ENCODE data around the gene ALDOB. TPM values are rescaled to one million over a fixed set of nuclear protein-coding genes. Genes with fewer than 3 reads are reported as not detected.

ALDOB gene
- total RNA-seq, 1 donor: not detected

DNA sequence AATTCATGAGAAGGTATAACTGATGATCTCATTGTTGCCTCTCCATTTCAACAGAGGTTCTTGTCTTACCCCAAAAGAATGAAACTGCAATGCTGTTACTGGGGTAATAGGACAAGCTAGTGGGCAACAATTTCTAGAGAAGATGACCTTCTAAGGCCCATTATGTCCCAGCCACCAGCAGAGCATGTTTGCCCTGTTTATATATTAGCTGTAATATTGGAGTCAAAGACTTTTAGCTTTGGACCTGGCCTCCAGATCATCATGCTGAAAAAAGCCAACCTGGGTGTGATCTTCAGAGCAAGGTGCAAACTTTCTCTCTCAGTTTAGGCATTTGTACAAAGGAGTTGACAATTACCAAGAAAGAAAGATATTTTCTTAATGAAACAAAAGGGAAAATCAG is 3.4 kb downstream of the ALDOB start:
- Histone ChIP-seq H3K4me1 (ENCODE audit: insufficient read depth, low read length) (no peaks in the 10 kb centered on the region), H3K4me2 (ENCODE audit: insufficient read depth, low read length) (no peak overlapping the region), H3K27ac (ENCODE audit: low read depth, low read length) (no peak overlapping the region), H3K27me3 (ENCODE audit: insufficient read depth, low read length) (no peaks in the 10 kb centered on the region), H3K79me2 (ENCODE audit: insufficient read depth, low read length) (no peaks in the 10 kb centered on the region), H4K20me1 (ENCODE audit: insufficient read depth, low read length) (no peaks in the 10 kb centered on the region), H3K36me3 (ENCODE audit: insufficient read depth, low read length) (no peaks in the 10 kb centered on the region), H3K4me3 (ENCODE audit: insufficient read depth, low read length) (no peak overlapping the region), H3K9me3 (ENCODE audit: low read depth, low read length) (no peaks in the 10 kb centered on the region), H2AFZ (ENCODE audit: low read length) (no peak overlapping the region)
- TF ChIP-seq, protein P1, sequence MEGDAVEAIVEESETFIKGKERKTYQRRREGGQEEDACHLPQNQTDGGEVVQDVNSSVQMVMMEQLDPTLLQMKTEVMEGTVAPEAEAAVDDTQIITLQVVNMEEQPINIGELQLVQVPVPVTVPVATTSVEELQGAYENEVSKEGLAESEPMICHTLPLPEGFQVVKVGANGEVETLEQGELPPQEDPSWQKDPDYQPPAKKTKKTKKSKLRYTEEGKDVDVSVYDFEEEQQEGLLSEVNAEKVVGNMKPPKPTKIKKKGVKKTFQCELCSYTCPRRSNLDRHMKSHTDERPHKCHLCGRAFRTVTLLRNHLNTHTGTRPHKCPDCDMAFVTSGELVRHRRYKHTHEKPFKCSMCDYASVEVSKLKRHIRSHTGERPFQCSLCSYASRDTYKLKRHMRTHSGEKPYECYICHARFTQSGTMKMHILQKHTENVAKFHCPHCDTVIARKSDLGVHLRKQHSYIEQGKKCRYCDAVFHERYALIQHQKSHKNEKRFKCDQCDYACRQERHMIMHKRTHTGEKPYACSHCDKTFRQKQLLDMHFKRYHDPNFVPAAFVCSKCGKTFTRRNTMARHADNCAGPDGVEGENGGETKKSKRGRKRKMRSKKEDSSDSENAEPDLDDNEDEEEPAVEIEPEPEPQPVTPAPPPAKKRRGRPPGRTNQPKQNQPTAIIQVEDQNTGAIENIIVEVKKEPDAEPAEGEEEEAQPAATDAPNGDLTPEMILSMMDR (IDR thresholded peaks at IDR 0.05; ENCODE audit: extremely low read depth, low read depth, low read length): no peak
- DNase-seq (ENCODE audit: insufficient read length, low spot score, missing footprints): no peak

DNA sequence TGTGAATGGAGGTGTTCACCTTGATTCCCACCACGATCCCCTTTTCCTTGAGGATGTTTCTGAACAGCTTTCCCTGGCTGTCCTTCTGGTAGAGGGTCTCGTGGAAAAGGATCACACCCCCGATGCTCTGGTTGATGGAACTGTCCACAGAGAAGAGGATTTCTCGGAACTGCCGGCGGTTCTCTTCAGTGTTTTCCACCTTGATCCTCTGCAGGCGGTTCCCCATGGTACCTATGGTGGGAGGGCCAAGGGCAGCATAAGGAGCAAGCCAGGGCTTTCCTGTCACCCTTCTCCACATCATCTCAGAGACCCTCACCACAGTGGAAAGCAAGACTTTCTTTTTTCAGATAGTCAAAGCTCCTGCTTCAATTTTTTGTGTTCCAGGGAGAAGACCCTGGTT is 5.8 kb downstream of the ALDOB start:
- H3K79me2 ChIP-seq (ENCODE audit: insufficient read depth, low read length): no peaks in the 10 kb centered on the region
- TF ChIP-seq, protein P1 (IDR thresholded peaks at IDR 0.05; ENCODE audit: extremely low read depth, low read depth, low read length): no peak
- H3K4me3 ChIP-seq (ENCODE audit: insufficient read depth, low read length): no peak overlapping the region
- H4K20me1 ChIP-seq (ENCODE audit: insufficient read depth, low read length): no peaks in the 10 kb centered on the region
- no peaks in the 10 kb centered on the region for H3K27me3 ChIP-seq (ENCODE audit: insufficient read depth, low read length)
- DNase-seq (ENCODE audit: insufficient read length, low spot score, missing footprints): no peak
- H2AFZ ChIP-seq (ENCODE audit: low read length): no peak overlapping the region
- no peaks in the 10 kb centered on the region for H3K9me3 ChIP-seq (ENCODE audit: low read depth, low read length)
- H3K4me2 ChIP-seq (ENCODE audit: insufficient read depth, low read length): no peak overlapping the region
- no peak overlapping the region for H3K27ac ChIP-seq (ENCODE audit: low read depth, low read length)
- no peaks in the 10 kb centered on the region for H3K4me1 ChIP-seq (ENCODE audit: insufficient read depth, low read length)
- H3K36me3 ChIP-seq (ENCODE audit: insufficient read depth, low read length): no peaks in the 10 kb centered on the region

DNA sequence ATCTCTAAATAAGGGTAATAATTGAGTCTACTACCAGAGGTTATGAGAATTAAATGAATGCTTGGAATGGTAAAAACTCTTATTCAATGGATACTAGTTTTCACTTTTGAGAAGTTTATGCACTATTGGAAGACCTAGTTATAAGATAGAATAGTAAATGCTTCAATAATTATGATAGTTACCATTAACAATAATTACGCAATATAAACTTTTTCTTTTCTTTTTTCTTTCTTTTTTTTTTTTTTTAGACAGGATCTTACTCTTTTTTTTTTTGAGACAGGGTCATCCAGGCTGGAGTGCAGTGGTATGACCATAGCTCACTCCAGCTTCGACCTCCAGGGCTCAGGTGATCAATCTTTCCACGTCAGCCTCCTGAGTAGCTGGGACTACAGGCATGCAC is 6.7 kb downstream of the ALDOB start:
- H3K4me3 ChIP-seq (ENCODE audit: insufficient read depth, low read length): no peak overlapping the region
- H3K79me2 ChIP-seq (ENCODE audit: insufficient read depth, low read length): no peaks in the 10 kb centered on the region
- no peaks in the 10 kb centered on the region for H3K27me3 ChIP-seq (ENCODE audit: insufficient read depth, low read length)
- DNase-seq (ENCODE audit: insufficient read length, low spot score, missing footprints): no peak
- H3K27ac ChIP-seq (ENCODE audit: low read depth, low read length): no peak overlapping the region
- no peak overlapping the region for H3K4me2 ChIP-seq (ENCODE audit: insufficient read depth, low read length)
- TF ChIP-seq, protein P1 (IDR thresholded peaks at IDR 0.05; ENCODE audit: extremely low read depth, low read depth, low read length): no peak
- no peaks in the 10 kb centered on the region for H3K36me3 ChIP-seq (ENCODE audit: insufficient read depth, low read length)
- H4K20me1 ChIP-seq (ENCODE audit: insufficient read depth, low read length): no peaks in the 10 kb centered on the region
- H3K9me3 ChIP-seq (ENCODE audit: low read depth, low read length): no peaks in the 10 kb centered on the region
- H2AFZ ChIP-seq (ENCODE audit: low read length): no peak overlapping the region
- H3K4me1 ChIP-seq (ENCODE audit: insufficient read depth, low read length): no peaks in the 10 kb centered on the region

DNA sequence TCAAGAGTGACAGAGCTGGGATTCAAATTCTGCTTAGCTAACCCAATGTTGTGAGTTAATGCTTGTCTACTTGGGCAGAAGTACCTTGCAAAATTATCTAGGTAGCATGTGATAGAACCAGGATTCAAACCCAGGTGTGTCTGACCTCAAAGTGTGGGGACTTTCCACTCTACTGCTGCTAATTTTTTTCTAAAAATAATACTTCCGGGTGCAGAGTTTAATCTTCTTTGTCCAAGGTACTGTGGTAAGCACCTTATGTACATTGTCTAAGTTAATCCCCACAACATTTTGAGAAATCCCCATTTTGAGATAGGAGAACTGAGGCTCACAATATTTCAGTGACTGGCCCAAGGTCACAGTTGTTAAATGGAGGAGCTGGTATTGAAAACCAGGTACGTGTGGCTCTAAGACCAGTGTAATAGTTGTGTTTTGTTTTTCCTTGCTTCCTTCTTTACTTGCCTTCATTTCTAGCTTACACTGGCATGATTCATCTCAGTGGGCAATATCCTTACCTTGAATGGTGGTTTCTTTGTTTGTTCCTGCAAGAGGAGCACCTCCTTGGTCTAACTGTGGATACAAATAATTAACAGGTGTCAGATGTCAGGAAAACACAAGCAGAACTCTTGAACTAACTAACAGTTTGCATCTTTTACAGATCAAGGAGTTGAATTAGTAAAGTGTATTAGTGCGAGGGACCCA is 7.5 kb downstream of the ALDOB start:
- Histone ChIP-seq H3K27ac (ENCODE audit: low read depth, low read length) (no peak overlapping the region), H3K9me3 (ENCODE audit: low read depth, low read length) (no peaks in the 10 kb centered on the region), H3K4me3 (ENCODE audit: insufficient read depth, low read length) (no peak overlapping the region), H3K36me3 (ENCODE audit: insufficient read depth, low read length) (no peaks in the 10 kb centered on the region), H3K4me1 (ENCODE audit: insufficient read depth, low read length) (no peaks in the 10 kb centered on the region), H3K79me2 (ENCODE audit: insufficient read depth, low read length) (no peaks in the 10 kb centered on the region), H3K4me2 (ENCODE audit: insufficient read depth, low read length) (no peak overlapping the region), H2AFZ (ENCODE audit: low read length) (no peak overlapping the region), H3K27me3 (ENCODE audit: insufficient read depth, low read length) (no peaks in the 10 kb centered on the region), H4K20me1 (ENCODE audit: insufficient read depth, low read length) (no peaks in the 10 kb centered on the region)
- DNase-seq (ENCODE audit: insufficient read length, low spot score, missing footprints): peak; percentile 35
- TF ChIP-seq, protein P1 (IDR thresholded peaks at IDR 0.05; ENCODE audit: extremely low read depth, low read depth, low read length): no peak

Data from osteoblast (primary cell).